Activated CD8-positive, alpha-beta T cell treated with anti-CD3 and anti-CD28 coated beads for 36 hours (primary cell): Measurements from ENCODE around the gene SPANXB1. TPM values are rescaled to one million over a fixed set of nuclear protein-coding genes. Genes with fewer than 3 reads are reported as not detected.
"Not testable (repeated sequence)": the region's sequence is repeated elsewhere in the genome, so short reads cannot be mapped to it uniquely, and the experiment has no call there.

Experiments
- ATAC-seq: fragments of 200-7000 bp; cut with Tn5 transposase; one replicate; pipeline ENCODE4 v1.10.0; 2021; ENCODE audit warnings: mild to moderate bottlenecking, moderate library complexity
- CTCF ChIA-PET: fragments of 350-600 bp; sonication (Branson Sonifier 250); formaldehyde crosslinking; loops from one replicate; lab custom pipeline; 2021; ENCODE audit warnings: antibody characterized with exemption; lab: Charles Lee
- POLR2A ChIA-PET: fragments of 350-600 bp; sonication (Branson Sonifier 250); formaldehyde crosslinking; loops from one replicate; lab custom pipeline; 2021; ENCODE audit warnings: antibody characterized with exemption; lab: Charles Lee
- DNase-seq: peaks from one replicate; pipeline ENCODE4 v3.0.0-alpha.2; 2020
- H3K27ac Mint-ChIP-seq: one replicate; pipeline ENCODE4 v1.8.0; 2021; ENCODE audit warnings: mild to moderate bottlenecking, mixed read lengths
- H3K27me3 Mint-ChIP-seq: one replicate; pipeline ENCODE4 v1.8.0; 2021; ENCODE audit warnings: mixed read lengths
- H3K36me3 Mint-ChIP-seq: one replicate; pipeline ENCODE4 v1.8.0; 2021; ENCODE audit warnings: low read depth, mixed read lengths
- H3K4me1 Mint-ChIP-seq: one replicate; pipeline ENCODE4 v1.8.0; 2021; ENCODE audit warnings: low read depth, mixed read lengths
- H3K4me3 Mint-ChIP-seq: one replicate; pipeline ENCODE4 v1.8.0; 2021; ENCODE audit warnings: mild to moderate bottlenecking, moderate library complexity, mixed read lengths
- H3K9me3 Mint-ChIP-seq: one replicate; pipeline ENCODE4 v1.8.0; 2021; ENCODE audit warnings: mixed read lengths
- CTCF ChIP-seq: fragments of 200-600 bp; IDR thresholded peaks from one replicate; pipeline ENCODE4 v1.8.0; 2022; ENCODE audit warnings: antibody characterized with exemption, mild to moderate bottlenecking
- intact Hi-C: fragments of 100-400 bp; cut with micrococcal nuclease; formaldehyde crosslinking; loops from one replicate; pipeline ENCODE4 v1.10.0; 2022
- total RNA-seq, 2 experiments: library from RNA; stranded (reverse); gene quantifications; one replicate each; pipeline ENCODE4 v1.2.3, GENCODE V29; 2021

The SPANXB1 gene, protein sequence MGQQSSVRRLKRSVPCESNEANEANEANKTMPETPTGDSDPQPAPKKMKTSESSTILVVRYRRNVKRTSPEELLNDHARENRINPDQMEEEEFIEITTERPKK
- not detected for total RNA-seq

GRCh38 chrX:141002568-141002967 lies at the start of gene SPANXB1:
SPANXB1 (plus strand) TSS chrX:141002594; CDS start chrX:141002694, 100 bp downstream.
- intact Hi-C loops, ATAC-seq, POLR2A ChIA-PET: not testable (repeated sequence)

GRCh38 chrX:140967036-140967435 lies 35.4 kb upstream of the SPANXB1 start:
- intact Hi-C loops = no loop called here
- CTCF ChIA-PET = no interaction called here

More at GRCh38 chrX:141002568-141002967, at the start of gene SPANXB1:
- H3K4me3 Mint-ChIP-seq, DNase-seq, H3K27me3 Mint-ChIP-seq, H3K27ac Mint-ChIP-seq, H3K36me3 Mint-ChIP-seq, CTCF ChIA-PET, H3K9me3 Mint-ChIP-seq, H3K4me1 Mint-ChIP-seq: not testable (repeated sequence)

GRCh38 chrX:140971099-140971795 lies 31.1 kb upstream of the SPANXB1 start:
- CTCF ChIA-PET = no interaction called here
- H3K4me3 Mint-ChIP-seq = no peak overlapping the region
- DNase-seq (no peak), ATAC-seq (no peak)
- H3K27me3 Mint-ChIP-seq = no peaks in the 10 kb centered on the region
- no peak overlapping the region for H3K27ac Mint-ChIP-seq
- H3K9me3 Mint-ChIP-seq = no peaks in the 10 kb centered on the region
- POLR2A ChIA-PET = no interaction called here
- intact Hi-C loops = no loop called here
- H3K4me1 Mint-ChIP-seq = no peaks in the 10 kb centered on the region
- H3K36me3 Mint-ChIP-seq = no peaks in the 10 kb centered on the region
- no peak for TF ChIP-seq CTCF

More at GRCh38 chrX:140967036-140967435, 35.4 kb upstream of the SPANXB1 start:
- no peak overlapping the region for H3K27ac Mint-ChIP-seq
- POLR2A ChIA-PET = no interaction called here
- H3K4me1 Mint-ChIP-seq = no peaks in the 10 kb centered on the region
- no peak overlapping the region for H3K4me3 Mint-ChIP-seq
- H3K27me3 Mint-ChIP-seq = no peaks in the 10 kb centered on the region
- no peaks in the 10 kb centered on the region for H3K9me3 Mint-ChIP-seq
- no peaks in the 10 kb centered on the region for H3K36me3 Mint-ChIP-seq
- ATAC-seq (no peak), DNase-seq (no peak)
- TF ChIP-seq CTCF = no peak

DNA sequence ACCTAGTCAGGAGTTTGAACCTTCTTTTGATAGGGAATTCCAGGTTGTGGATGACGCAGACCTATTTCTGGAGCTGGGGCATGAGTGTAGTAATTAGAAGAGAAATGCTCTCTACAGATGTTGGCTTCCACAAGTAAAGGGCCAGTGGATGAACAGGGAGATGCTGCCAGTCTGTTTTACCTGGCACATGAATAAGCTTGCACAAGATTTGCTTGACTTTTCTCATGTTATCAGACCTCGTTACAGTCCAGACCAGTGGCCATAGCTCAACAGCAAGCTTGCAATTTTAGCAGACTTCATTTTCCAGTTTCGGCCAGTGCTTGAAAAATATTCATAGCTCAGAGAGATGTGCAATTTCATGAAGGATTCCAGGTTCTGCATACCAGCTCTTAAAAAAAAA lies 26.9 kb upstream of the SPANXB1 start:
- ATAC-seq (no peak), DNase-seq (no peak)
- H3K27ac Mint-ChIP-seq = no peak overlapping the region
- H3K4me3 Mint-ChIP-seq = no peak overlapping the region
- H3K4me1 Mint-ChIP-seq = no peaks in the 10 kb centered on the region
- no peaks in the 10 kb centered on the region for H3K27me3 Mint-ChIP-seq
- no peaks in the 10 kb centered on the region for H3K9me3 Mint-ChIP-seq
- ChIA-PET CTCF (no interaction called here), POLR2A (no interaction called here)
- no peaks in the 10 kb centered on the region for H3K36me3 Mint-ChIP-seq
- intact Hi-C loops = no loop called here
- TF ChIP-seq CTCF = no peak

GRCh38 chrX:140980271-140980670 lies 22.1 kb upstream of the SPANXB1 start:
- no peak for TF ChIP-seq CTCF
- intact Hi-C loops = no loop called here
- Mint-ChIP-seq H3K4me3 (no peak overlapping the region), H3K27ac (no peak overlapping the region), H3K36me3 (no peaks in the 10 kb centered on the region), H3K4me1 (no peaks in the 10 kb centered on the region), H3K27me3 (no peaks in the 10 kb centered on the region), H3K9me3 (no peaks in the 10 kb centered on the region)
- CTCF ChIA-PET = no interaction called here
- POLR2A ChIA-PET = no interaction called here
- ATAC-seq = no peak
- DNase-seq = no peak
